GM21367 (cell line): ENCODE measurements around the gene CCDC12.
A peak's percentile ranks its signal among the peaks of the same experiment; 100 is the strongest.

Source experiments
- ATAC-seq: cut with Tn5 transposase; IDR thresholded peaks from one replicate; pipeline ENCODE4 v1.9.1; 2021; ENCODE audit not compliant: unreplicated experiment

CCDC12 gene

DNA sequence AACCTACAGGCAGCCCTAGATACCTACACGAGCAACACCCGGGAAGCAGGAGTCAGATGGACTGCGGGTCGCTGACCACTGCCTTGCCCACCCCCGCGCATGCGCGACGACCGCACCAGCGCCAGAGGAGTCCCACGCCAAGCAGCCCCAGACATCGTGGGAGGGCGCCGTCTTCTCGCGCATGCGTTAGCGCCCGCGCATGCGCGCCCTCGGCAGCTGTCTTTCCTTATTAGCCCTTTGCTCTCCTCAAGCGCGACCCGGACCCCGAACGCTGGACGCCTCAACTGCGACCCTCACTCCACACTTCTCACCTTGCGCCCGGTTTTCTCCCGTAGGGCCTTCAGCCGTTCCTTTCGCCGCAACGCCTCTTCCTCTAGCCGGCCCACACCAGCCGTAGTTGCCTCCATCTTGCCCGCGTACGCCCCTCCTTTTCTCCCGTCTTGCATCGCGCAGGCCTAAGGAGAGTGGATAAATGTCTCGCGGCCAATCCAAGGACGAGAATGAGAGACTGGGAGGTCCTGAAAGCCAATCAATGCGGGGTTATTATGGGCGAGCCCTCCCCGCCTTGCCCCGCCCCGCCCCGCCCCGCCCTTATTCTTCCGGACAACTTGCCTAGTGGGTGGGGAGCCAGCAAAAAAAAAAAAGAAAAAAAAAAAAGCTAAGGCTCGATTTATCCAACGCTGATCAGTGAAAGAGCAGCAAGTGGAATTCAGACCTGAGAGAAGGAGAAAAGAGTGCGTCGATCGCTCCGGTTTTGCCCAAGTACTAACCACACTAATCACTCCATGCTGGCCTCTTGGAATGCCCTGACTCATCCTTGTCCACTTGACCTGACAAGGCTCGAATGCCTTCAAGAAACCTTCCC lies at the start of gene CCDC12:
Gene CCDC12, minus strand, starts transcription at position 420 of the 865 bp plus-strand sequence. Its CDS starts 13 bp downstream, at position 407.
- ATAC-seq = peak; percentile 42

DNA sequence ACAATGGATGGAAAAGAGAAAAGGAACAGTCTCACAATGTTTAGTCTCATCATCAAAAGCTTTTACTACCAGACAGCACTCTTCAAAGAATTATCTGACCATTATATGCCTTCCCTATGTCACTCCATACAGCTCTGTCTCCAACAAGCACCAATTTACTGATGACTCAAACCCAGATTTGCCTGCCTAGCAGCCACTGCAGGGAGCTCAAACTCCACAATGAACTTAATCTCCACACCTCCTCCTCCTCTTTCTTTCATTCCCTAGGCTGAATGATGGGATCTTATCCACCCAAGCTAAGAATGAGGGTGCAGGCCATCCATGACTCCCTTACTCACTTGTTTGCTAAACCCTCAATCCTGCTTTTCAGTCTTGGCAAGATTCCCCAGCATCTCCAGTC lies 48.4 kb upstream of the CCDC12 start:
- ATAC-seq = no peak

DNA sequence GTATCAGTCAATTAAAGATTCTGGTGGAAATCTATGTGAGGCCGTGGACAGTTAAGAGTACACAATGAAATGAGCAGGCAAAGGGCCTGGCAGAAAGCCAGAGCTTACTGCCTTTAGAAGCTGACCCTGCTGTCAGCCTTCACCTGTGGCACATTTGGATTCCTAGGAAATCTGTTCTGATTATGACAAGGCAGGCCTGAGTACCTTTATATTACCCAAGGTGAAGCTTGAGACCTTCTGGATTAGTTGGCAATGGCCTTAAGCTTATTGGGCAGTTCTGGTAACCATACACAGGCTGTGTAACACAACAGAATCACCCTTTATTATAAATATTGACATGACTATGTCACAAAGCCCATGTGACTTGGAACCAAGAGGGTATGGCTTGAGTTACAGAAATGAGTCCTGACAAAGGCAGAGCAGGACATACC lies 46.1 kb upstream of the CCDC12 start:
- no peak for ATAC-seq

DNA sequence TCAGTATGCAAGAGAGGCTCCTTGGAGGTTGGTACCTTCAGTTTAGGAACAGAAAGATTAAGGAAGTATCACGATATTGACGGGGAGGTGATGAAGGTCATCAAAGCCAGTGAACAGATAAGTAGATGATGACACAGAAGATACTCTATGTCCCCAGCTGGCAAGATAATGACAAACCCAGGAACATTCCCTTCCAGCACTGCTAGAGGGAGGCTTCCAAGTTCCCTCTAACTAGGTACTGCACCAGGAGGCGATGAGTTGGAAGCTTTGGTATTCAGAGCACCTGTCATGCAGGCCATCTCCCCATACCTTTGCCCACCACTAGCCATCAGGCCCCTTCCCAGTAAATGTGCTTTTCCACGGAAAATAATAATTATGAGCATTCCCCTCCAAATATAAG lies 43.8 kb upstream of the CCDC12 start:
- no peak for ATAC-seq

DNA sequence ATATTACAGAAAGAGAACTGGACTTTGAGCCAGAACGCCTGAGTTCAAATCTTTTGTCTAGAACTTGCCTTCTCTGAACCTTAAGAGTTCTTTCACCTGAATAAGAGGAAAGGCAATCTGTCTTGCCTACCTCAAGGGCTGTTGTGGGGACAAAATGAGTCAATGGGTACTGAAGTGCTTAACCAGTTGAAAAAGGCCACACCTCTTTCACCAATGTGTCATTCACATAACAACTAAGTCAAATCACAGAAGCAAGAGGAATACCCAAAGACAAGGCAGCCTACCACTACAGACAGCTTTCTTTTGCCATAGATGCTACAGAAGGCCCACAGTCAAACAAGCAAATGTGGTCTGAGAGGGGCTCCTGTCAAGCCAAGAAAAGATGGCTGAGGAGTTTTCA lies 42.7 kb upstream of the CCDC12 start:
- no peak for ATAC-seq

DNA sequence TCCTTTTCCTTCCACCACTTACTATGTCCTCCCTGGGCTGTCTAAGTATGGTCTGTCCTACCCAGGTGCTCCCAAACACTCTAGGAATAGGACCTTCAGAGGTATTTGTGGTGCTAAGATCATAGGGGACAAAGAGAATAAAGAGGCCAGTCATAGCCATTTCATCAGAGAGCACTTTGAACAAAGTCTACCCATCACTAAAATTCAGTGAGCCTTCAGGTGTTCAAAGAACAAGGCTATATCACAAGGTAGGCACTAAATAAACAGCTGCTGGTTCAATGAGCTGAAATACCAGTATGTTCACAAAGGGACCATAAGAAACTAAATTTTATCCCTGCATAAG lies 41.7 kb upstream of the CCDC12 start:
- no peak for ATAC-seq

DNA sequence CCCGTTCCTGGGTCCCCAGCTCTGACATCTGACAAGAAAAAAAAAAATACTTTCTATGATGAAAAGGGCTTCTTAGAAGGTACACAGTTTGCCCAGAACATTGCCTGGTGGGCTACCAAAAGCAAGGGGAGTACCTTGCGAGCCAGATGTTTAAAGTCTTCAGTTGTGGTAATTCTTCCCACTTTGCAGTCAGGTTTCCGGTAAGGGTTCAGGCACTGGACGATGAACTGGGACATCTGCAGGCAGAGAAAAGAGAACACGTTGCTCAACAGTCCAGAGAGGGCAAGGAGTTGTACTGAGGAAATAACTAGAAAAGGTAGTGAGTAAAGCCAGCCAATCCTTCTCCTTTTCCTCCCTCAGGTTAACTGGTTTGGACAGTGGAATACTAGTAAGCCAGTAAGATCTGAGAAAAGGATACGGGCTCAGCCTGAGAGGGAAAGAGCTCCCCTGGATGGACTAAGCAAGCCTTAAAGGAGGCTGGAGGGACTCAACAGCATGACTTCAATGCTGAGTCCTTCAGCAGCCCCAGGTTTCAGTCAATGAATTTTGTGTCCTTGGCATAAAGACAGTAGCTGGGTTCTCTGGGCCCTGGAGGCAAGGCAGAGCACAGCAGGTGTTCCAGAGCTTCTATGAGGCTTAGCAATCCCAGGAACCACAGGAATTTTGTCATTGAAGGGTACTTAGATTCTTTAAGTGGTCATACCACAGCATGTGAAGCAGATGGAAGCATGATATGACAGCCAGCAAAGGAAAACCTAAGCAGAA lies 41.1 kb upstream of the CCDC12 start:
- ATAC-seq = no peak

DNA sequence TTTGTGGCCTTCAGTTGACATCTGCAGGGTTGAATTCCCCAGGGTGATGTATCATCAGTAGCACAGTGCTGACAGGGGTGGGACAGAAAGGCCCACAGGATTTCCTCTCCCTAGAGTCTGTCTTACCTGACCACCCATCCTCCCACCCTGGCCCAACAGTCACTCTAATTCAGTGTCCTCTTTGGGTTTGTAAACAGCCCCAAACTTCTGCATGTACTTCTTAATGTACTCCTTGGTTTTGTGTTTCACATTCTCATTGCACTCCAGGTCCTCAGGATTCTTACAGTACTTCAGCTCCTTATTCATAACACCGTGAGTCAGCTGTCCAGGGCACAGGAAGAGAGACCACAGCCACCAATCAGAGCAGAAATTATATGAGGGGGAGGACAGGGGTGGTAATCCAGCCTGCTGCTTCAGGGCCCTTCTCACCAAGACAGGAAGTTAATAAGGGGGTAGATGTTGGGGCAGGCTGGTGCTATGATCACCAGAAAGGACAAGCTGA lies 40.4 kb upstream of the CCDC12 start:
- no peak for ATAC-seq

DNA sequence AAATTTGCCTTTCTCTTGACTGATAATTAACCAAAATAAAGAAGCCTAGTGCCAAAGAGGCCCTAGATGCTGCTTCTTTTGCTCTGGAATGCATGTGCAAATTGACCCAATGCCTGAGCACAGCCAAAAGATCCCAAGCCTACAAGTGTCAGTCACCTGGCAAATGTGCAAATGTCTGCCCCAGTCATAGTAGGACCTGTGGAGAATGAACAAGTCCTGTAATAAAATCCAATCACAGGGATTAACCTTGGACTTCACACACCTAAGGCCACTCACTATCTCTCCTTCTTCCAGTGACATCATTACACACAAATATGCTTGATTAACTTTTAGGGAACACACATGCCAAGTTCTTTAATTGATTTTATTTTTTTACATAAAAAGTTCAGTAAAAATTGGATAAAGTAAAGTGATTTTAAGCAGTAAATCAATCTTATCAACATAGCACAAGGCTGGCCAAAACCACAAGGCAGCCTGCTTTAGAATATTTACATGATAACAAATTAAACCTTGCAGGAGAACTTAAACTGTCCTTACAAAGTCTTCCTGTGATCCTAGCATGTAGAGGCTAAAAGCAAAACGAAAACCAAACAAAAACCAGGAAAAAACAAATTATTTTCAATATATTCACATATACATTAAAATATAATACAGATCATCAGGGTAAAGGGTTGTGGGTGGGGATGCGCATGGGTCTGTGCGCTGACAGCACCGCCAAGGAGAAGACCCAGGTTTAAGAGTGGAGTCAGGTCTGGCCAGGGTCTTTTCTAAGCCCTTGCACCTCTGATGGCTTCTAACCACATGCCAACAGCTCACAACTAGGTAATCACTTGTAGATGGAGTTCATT lies 39.8 kb upstream of the CCDC12 start:
- ATAC-seq = no peak

DNA sequence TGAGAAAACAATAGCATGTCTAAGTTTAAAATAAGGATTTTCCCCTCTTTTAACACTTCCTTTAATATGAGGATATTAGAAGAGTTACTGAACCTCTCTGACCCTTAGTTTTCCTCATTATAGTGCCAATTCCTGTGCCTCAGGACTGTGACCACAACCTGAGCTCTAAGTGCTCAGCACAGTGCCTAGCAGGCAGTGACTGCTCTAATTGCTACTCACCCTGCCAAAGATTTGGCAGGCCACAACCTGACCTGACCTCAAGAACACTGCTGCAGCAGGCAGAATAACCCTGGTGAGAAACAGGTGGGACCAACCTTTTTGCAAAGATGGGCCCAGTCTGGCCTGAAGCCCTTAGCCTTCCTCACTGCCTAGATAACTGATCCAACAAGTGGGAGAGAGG lies 38.6 kb upstream of the CCDC12 start:
- no peak for ATAC-seq

DNA sequence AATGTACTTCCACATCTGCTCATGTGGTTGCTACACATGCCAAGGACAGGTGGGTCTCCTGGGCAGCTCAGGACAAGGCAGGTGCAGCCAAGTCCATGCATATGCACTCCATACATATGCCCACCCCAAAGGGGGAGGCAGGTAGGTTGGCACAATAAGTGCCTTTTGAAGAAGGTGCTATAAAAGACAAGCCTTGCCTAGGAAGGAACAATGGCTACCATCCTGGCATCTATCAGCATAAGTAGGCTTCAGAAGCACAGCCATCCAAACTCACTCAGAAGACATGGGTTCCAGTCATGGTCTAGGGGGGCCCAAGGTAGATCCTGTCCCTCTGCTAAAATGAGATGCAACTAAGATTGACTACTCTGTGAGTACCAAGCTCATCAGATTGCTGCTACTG lies 37.5 kb upstream of the CCDC12 start:
- no peak for ATAC-seq

DNA sequence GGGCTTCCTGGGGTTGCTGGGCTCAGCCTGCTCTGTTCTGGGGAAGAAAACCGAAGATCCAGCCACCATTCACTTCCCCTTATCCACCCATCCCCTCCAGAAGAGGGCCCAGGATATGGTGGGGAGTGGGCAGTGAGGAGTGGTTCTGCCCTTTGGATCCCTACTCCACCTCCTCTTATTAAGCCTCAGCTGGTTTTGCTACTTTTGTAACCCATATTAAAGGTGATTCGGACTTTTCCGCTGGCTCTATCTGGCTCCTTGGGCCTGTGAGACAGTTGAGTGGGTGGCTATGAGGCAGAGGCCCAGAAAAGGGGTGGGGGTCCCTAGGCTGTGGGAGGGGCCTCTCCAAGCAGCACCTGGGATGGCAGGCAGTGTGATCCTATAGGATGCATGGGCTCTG lies 36.7 kb upstream of the CCDC12 start:
- no peak for ATAC-seq

DNA sequence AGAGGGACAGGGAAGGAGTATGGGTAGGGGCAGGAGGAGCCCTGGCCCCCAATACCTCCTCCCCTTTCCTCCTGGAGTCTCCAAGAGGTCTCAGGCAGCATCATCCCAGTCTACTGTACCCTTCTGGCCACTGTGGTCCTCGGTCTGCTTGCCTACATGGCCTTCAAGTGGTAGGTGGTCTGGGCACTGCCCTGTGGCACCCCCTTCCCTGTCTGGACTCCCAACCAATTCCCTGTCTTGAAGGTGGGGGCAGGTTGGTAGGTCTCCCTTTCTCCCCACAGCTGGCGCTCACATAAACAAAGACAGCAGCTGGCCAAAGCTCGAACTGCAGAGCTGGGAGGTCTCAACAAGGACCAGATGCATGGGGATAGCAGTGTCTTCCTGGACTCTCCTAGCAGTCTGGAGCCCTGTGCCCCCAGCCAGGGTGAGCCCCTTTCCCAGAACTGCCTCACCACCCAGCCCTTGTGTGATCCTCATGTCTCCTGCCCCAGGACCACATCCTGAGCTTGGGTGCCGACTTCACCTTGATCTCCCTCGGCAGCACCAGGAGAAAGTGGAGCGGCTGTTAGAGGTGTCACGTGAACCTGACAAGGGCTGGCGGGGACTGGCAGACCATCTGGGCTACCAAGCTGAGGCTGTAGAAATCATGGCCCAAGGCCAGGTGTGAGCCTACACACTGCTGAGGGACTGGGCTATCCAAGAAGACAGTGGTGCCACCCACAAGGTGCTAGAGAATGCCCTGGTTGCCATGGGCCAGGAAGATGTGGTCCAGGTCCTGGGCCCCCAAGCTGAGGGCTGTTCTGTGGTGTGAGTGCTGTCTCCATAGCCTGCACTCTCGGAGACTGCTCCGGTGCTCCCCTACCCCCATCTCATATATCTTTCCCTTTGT lies 36.0 kb upstream of the CCDC12 start:
- ATAC-seq = no peak

DNA sequence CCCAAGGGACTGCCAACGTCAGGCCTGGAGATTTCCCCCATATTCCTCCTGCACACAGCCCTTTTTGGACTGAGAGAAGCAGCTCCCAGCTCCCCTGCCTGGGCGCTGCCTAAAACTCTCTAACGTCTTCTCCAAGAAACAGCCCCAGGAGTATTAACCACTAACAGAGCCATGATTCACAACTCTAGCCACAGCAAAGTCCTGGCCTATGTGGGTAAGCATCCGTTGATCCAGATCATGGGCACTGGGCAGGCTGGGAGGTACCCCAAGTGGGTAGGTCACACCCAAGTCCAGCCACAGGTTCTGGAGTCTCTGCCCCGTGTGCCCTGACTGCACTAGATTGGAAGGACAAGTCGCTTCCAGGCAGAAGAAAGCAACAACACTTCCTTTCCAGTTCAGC lies 34.8 kb upstream of the CCDC12 start:
- no peak for ATAC-seq

DNA sequence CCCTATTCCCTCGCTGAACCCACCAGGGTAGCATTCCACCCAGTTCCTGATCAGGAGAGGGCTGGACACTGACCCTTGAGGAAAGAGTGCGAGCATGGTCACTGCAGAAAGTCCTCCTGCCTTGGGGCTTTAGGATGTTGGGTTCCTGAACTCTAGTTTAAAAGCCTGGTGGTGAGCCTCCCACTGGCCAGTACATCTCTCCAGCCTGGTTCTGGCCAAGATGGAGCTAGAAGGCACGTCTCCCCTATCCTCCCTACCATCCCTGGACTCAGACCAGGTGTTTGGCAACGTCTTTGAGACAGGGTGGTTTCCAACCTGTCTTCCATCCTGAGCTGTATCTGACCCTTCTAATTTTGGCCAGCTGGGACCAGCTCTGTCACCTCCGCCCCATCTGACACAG lies 34.4 kb upstream of the CCDC12 start:
- ATAC-seq = no peak

DNA sequence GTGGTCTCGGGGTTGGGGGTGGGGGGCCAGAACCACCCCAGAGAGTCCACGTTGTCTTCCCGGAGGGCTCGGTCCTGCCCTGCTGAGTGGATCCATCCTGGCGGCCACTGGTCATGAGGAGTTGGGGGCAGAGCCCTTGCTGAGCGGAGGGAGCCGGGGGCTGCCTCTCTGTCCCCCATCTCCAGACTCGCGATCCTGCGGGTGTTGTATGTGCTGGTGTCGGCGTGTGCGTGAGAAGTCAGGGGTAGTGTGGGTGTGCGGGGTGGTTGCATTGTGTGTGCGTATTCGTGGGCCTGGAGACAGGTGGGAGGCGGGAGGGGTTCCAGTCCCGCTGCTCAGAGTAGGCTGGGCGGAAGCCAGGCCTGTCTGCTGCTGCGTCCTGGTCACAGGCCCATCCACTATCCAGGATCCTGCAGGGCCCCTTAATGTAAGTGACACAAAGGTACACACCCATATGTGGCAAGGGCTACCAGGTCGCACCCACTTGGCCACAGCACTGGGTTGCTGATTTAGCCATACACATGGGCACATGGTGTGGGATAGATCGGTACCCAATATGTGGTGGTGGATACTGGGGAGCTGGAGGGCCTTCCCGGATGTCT lies 33.7 kb upstream of the CCDC12 start:
- no peak for ATAC-seq

DNA sequence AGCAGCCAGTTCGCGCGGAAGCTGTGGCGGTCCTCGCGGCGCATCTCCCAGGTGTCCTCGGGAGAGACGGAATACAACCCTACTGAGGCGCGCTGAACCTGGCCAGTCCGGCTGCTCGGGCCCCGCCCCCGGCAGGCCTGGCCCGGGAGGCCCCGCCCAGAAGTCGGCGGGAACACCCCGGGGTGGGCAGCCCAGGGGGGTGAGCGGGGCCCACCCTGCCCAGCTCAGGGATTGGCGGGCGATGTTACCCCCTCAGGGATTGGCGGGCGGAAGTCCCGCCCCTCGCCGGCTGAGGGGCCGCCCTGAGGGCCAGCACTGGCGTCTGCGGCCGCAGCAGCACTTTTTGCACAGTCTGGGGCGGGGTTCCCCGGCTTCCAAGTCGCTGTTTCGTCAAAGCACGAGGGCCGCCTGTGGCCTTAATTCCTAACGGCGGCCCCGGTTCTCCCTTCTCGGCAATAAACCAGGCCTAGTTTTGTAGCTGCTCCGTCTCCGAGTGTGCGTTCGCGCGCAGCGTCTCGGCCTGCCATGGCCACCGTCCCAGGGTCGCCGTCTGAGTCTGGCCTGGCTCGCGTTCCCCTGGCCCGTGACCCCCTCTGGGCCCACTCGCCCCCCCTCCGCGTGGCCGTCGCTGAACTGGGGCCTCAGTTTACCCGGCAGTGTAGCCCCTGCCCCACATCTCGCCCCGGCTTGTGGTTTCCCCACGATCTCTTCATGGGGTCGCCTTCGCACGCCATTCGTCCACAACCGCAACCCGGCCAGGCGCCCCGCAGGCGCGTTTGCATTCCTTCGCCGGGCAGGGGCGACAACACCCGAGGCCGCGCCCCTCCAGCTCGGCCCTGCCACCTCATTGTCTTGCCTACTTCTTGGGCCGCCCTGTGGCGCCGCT lies 32.9 kb upstream of the CCDC12 start:
- peak; percentile 75 for ATAC-seq

DNA sequence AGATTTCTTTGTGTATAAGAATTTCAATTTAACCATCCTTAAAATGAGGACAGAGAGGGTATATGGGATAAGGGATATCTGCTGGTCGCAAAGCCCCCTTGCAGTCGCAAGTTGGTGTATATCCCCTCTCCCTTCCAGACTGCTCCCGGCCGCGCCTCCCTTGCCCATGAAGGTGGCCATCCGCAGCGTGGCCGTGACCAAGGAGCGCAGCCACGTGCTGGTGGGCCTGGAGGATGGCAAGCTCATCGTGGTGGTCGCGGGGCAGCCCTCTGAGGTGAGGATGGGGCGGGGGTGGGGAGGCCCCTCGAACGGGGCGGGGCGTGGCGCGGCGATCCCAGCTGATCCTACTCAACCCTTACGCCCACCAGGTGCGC lies 32.3 kb upstream of the CCDC12 start:
- no peak for ATAC-seq

DNA sequence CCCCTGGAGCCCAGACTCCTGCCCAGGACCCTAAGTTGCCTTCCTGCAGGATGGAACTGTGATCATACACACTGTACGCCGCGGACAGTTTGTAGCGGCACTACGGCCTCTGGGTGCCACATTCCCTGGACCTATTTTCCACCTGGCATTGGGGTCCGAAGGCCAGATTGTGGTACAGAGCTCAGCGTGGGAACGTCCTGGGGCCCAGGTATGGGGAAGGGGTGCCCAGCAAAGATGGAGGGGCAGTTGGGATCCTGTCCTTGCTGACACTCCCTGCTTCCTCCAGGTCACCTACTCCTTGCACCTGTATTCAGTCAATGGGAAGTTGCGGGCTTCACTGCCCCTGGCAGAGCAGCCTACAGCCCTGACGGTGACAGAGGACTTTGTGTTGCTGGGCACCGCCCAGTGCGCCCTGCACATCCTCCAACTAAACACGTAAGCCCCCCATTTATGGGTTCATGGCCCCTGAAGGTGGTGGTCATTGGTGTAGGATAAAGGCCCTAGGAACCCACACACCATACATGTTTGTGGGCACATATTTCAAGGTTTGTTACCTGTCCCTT lies 31.8 kb upstream of the CCDC12 start:
- no peak for ATAC-seq
